22Rv1 (cell line): ENCODE measurements around the gene ABHD3.
"Not testable (repeated sequence)": the region's sequence is repeated elsewhere in the genome, so short reads cannot be mapped to it uniquely, and the experiment has no call there.

Experiments
- H3K27ac ChIP-seq: fragments of 450-650 bp; 2 replicates; pipeline ENCODE4 v1.5.1; 2017
- ZFX ChIP-seq: fragments of 450-650 bp; IDR thresholded peaks from 2 replicates; pipeline ENCODE4 v1.6.1; 2017; ENCODE audit warnings: antibody characterized with exemption, borderline replicate concordance
- TF ChIP-seq, protein P1 (sequence below): fragments of 450-650 bp; IDR thresholded peaks from 2 replicates; pipeline ENCODE4 v1.5.1; 2017; ENCODE audit warnings: mild to moderate bottlenecking

The ABHD3 gene

DNA sequence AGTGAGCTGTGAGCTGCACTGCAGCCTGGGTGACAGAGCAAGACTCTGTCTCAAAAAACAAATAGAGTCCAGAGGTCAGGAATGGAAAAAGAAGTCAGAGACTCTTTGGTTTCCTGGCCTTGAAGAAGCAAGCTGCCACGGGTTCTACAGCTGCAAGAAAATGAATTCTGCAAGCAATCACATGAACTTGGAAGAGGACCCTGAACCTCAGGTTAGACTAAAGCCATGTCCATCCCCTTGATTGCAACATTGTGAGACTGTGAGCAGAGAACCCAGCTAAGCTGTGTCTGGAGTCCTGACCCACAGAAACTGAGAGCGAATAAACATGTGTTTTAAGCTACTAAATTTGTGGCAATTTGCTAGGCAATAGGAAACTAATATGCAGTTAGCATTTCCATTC, 23.1 kb upstream of the ABHD3 start:
- no peak overlapping the region for H3K27ac ChIP-seq
- no peak for TF ChIP-seq ZFX
- TF ChIP-seq, protein P1, sequence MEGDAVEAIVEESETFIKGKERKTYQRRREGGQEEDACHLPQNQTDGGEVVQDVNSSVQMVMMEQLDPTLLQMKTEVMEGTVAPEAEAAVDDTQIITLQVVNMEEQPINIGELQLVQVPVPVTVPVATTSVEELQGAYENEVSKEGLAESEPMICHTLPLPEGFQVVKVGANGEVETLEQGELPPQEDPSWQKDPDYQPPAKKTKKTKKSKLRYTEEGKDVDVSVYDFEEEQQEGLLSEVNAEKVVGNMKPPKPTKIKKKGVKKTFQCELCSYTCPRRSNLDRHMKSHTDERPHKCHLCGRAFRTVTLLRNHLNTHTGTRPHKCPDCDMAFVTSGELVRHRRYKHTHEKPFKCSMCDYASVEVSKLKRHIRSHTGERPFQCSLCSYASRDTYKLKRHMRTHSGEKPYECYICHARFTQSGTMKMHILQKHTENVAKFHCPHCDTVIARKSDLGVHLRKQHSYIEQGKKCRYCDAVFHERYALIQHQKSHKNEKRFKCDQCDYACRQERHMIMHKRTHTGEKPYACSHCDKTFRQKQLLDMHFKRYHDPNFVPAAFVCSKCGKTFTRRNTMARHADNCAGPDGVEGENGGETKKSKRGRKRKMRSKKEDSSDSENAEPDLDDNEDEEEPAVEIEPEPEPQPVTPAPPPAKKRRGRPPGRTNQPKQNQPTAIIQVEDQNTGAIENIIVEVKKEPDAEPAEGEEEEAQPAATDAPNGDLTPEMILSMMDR, result no peak

DNA sequence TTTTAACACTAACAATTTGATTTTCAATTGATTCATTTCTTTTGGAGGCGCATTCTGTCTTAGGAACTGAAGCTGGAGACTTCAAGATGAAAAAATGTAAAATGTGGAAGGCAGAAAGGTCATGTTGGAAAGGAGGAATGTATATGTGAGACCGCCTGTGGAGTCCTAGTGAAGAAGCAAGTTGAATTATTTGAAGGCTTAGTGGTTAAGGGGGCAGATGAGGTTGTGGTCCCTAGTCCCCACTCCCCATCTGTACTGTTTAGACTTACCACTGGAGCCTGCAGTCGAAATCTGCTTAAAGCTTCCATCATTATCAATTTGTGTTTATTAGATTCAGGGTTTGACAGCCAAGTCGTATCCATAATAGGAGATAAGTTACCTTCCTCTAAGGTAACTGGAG, 20.6 kb upstream of the ABHD3 start:
- no peak for TF ChIP-seq ZFX
- TF ChIP-seq, protein P1, result no peak
- H3K27ac ChIP-seq, result no peak overlapping the region

DNA sequence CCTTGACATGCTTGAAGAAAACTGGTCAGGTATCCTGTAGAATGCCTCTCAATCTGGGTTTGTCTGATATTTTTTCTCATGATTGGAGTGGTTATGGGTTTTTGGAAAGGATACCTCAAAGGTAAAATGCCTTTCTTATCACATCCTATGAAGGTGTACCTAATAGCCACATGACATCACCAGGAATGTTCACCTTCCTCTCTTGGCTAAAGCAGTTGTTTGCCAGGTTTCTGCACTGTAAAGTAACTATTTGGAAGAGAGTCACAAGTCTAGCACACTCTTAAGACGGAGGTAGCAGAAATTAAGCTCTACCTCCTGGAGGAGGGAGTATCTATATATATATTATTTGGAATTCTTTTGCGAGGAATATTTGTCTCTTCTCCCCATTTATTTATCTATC, 18.1 kb upstream of the ABHD3 start:
- no peak overlapping the region for H3K27ac ChIP-seq
- no peak for TF ChIP-seq ZFX
- TF ChIP-seq, protein P1, result no peak

DNA sequence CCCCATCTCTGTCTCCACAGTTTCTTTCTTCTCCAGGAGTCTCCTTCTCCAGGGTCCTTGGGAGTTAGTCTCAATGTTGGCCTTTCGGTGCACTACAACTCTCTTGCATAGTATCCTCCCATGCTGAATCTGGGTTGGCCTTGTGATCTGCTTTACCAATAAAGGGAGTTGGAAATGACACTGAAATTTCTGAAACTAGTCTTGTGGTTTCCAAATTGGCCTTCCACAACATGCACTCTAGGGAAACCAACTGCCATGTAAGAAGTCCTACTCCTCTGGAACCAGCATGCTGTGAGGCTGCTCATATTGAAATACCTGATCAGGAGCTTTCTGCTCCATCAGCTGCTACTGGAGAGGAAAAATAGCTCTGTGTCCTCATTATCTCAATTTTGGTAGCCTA, 9.9 kb upstream of the ABHD3 start:
- no peak for TF ChIP-seq ZFX
- TF ChIP-seq, protein P1, result no peak
- no peak overlapping the region for H3K27ac ChIP-seq

DNA sequence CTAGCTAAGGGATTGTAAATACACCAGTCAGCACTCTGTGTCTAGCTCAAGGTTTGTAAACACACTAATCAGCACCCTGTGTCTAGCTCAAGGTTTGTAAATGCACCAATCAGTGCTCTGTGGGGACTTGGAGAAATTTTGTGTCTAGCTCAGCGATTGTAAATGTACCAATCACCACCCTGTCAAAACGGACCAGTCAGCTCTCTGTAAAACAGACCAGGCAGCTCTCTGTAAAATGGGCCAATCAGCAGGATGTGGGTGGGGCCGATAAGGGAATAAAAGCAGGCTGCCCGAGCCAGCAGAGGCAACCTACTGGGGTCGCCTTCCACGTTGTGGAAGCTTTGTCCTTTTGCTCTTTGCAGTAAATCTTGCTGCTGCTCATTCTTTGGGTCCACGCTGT, 2.6 kb upstream of the ABHD3 start:
- not testable (repeated sequence) for H3K27ac ChIP-seq

DNA sequence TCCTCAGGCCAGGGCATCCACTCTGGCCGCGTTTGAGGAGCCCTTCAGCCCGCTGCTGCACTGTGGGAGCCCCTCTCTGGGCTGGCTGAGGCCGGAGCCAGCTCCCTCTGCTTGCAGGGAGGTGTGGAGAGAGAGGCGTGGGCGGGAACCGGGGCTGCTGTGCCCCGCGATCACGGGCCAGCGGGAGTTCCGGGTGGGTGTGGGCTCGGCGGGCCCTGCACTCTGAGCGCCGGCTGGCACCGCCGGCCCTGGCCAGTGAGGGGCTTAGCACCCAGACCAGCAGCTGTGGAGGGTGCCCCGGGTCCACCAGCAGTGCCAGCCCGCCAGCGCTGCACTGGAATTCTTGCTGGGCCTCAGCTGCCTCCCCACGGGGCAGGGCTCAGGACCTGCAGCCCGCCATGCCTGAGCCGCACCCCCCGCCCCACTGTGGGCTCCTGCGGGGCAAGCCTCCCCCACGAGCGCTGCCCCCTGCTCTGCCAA, 1.9 kb upstream of the ABHD3 start:
- TF ChIP-seq, protein P1, result no peak
- TF ChIP-seq ZFX, result no peak
- no peak overlapping the region for H3K27ac ChIP-seq

DNA sequence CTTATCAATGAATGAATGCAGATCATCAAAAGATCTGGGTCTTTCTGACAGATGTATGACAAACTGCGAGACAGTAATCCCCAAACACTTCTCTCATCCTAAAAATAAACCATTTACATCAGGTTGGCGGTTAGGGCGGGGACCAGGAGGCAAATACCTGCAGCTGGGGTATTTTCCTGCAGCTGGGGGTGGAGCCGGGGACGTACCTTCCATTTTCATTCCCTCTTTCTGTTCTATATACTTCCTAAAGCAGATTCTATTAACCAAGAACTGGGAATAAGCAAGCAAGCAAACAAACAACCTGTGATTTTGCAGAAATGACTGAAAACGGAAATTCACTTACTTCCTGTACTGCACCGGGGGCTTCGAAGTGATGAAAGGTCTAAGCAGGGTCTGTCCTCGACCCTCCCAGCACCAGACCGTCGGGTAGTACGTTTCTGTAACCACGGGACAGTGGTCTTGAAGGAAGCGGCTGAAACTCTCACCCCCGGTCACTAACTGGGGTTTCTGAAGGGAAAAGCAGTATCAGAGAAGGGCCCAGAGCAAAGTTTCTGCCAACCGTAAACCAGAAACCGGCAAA, 1.2 kb downstream of the ABHD3 start:
- H3K27ac ChIP-seq, result peak overlapping the region; percentile 94

More for the DNA sequence above, 1.2 kb downstream of the ABHD3 start:
- TF ChIP-seq, protein P1, result no peak
- no peak for TF ChIP-seq ZFX
